ENCODE data around the gene PLOD2. TPM values are rescaled to one million over a fixed set of nuclear protein-coding genes. Genes with fewer than 3 reads are reported as not detected.

PLOD2 gene
- total and polyA plus RNA-seq, 2 of the 4 experiments (the other 2 are of a cell fraction), result 84.0 to 117 TPM

GRCh38 chr3:146195605-146196004 lies 34.6 kb upstream of the PLOD2 start:
- no peaks in the 10 kb centered on the region for H3K79me1 ChIP-seq (ENCODE audit: low read depth in 1 of 2, low read length in 2 of 2)
- H3K9ac ChIP-seq (ENCODE audit: low read depth, low read length), result no peak overlapping the region
- no peak overlapping the region for H2BK120ac ChIP-seq (ENCODE audit: low read depth, low read length)
- CTCF ChIA-PET, result no interaction called here
- H2AK5ac ChIP-seq (ENCODE audit: low read depth, low read length), result no peak overlapping the region
- H3K9me3 ChIP-seq (ENCODE audit: control insufficient read depth, insufficient read depth, low read length), result no peaks in the 10 kb centered on the region
- H2AFZ ChIP-seq (replicated peaks; ENCODE audit: low read length, poor library complexity), result no peak overlapping the region
- no peak overlapping the region for H3K4me2 ChIP-seq (ENCODE audit: low read depth, low read length)
- no peak overlapping the region for H2AK9ac ChIP-seq (replicated peaks; ENCODE audit: low read depth, low read length, poor library complexity)
- TF ChIP-seq MXI1 (IDR thresholded peaks at IDR 0.05; ENCODE audit: borderline replicate concordance, low read depth, low read length), result no peak
- no peak for TF ChIP-seq MAFK (IDR thresholded peaks at IDR 0.05; ENCODE audit: low read depth, low read length)
- TF ChIP-seq MAZ (IDR thresholded peaks at IDR 0.05; ENCODE audit: borderline replicate concordance, low read depth, low read length), result no peak
- no peak overlapping the region for H2BK15ac ChIP-seq (ENCODE audit: low read depth, low read length)
- no peak overlapping the region for H3K4me3 ChIP-seq (ENCODE audit: insufficient read depth, low read depth, low read length)
- no TSS peak for BruUV-seq (replicated peaks)
- H3K23ac ChIP-seq (ENCODE audit: low read depth, low read length), result no peak overlapping the region
- no peaks in the 10 kb centered on the region for H3K4me1 ChIP-seq (ENCODE audit: control insufficient read depth, insufficient read depth, low read length)
- no peaks in the 10 kb centered on the region for H3K27me3 ChIP-seq (ENCODE audit: control insufficient read depth, insufficient read depth, low read length)
- WGBS, 2 experiments (ENCODE audit: extremely low coverage in 2 of 2, insufficient read length in 1 of 2), result no CpG with 5 or more reads among the region's 4 CpGs
- H4K91ac ChIP-seq (ENCODE audit: insufficient read depth, low read depth, low read length), result no peak overlapping the region
- dilution Hi-C loops (cut with HindIII; ENCODE audit: low sequenced_read_pairs, unreplicated experiment) (no loop called here), in situ Hi-C loops (cut with MboI; ENCODE audit: low sequenced_read_pairs) (no loop called here), intact Hi-C loops (cut with micrococcal nuclease) (no loop called here)
- H3K56ac ChIP-seq (ENCODE audit: extremely low read depth, insufficient read depth, low read length), result no peak overlapping the region
- DNase-seq (no peak), ATAC-seq (ENCODE audit: low read depth) (no peak)
- H2BK20ac ChIP-seq (ENCODE audit: low read depth, low read length), result no peak overlapping the region
- no peak overlapping the region for H3K14ac ChIP-seq (replicated peaks; ENCODE audit: low read depth, low read length)
- no peak overlapping the region for H3K27ac ChIP-seq (ENCODE audit: insufficient read depth, low read length)
- POLR2A ChIA-PET (ENCODE audit: unreplicated experiment), result no interaction called here
- no peaks in the 10 kb centered on the region for H3K9me1 ChIP-seq (ENCODE audit: insufficient read depth, low read length)
- H4K5ac ChIP-seq (ENCODE audit: low read depth, low read length), result no peak overlapping the region
- no peak overlapping the region for H3K18ac ChIP-seq (ENCODE audit: low read depth, low read length)
- H3K36me3 ChIP-seq (ENCODE audit: control insufficient read depth, insufficient read depth, low read length), result no peaks in the 10 kb centered on the region
- no peak overlapping the region for H2BK5ac ChIP-seq (ENCODE audit: low read depth, low read length, poor library complexity, severe bottlenecking)
- H4K8ac ChIP-seq (ENCODE audit: low read depth in 2 of 2, low read length in 2 of 2), result no peak overlapping the region
- no peaks in the 10 kb centered on the region for H4K20me1 ChIP-seq (ENCODE audit: insufficient read depth, low read length)
- no peak overlapping the region for H3K4ac ChIP-seq (ENCODE audit: low read depth, low read length)

All from IMR-90 (cell line).